Stimulated activated CD4-positive, alpha-beta T cell treated with anti-CD3 and anti-CD28 coated beads, TNF-alpha, amount 100 ng/mL, for 4 hours (primary cell): Measurements from ENCODE around the gene CRYBG2.
"Not testable (repeated sequence)": the region's sequence is repeated elsewhere in the genome, so short reads cannot be mapped to it uniquely, and the experiment has no call there.

Experiments
- DNase-seq, 3 experiments: peaks; one replicate each; pipeline ENCODE4 v3.0.0-alpha.2; 2020; ENCODE audit warnings: low read depth in 3 of 3

CRYBG2 gene, protein sequence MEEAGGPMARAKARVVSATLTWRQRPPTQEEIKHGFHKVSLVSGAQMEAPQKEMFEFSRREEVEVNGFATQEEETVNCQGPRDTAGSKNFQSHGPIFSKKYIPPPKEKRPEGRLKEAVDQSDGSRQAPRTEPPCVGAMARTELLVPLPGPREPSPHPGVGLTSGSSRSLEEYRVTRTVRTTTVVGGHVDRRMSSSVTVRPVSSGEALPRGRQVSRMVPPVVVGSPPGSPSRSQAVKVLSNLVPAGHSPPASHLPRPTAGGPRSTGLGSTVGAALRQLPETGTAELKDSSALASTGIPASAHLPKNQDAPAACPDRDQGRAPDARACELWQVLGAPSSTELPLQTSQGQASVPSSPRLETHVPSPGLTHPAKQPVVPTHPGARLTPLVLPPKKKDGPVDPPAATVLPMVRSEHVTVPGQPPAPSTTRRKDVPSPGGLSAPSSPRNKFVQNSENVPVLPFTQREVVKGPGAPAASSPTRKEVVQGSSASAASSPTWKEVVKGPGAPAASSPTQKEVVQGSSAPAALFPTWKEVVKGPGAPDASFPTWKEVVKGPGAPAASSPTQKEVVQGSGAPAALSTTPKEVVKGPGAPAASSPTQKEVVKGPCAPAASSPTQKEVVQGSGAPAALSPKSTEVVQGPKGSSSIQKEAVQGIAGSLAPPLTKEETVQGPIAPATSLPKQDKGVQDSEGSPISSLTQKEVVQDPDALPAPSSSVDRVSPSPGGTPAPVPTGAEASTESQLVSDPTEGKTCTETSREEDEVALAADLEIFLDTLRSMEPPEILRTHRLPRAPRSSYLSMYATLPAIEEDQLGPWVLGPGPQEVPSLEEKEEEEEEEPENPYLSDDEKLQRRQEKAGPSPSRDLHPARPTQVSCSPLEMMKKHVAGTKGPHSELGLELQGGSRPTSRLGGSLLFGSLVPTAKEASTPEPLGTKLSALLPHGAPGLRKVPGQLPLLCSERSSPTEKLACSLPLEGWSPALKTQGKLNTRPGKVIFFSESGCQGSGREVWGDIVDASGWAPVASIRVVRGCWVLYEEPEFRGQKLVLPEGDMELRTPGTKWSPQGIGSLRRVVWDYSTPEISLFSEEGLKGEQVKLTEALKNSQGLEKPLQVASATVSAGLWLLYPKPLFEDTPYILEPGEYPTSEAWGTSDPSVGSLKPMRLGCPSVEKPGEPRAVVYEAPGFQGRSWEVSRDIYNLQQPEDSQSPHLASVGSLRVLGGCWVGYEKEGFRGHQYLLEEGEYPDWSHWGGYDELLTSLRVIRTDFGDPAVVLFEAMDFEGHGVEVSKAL (N-terminal part only)

GRCh38 chr1:26353976-26354820 lies at the start of gene CRYBG2:
CRYBG2 (minus strand) TSS chr1:26354130; CDS start chr1:26346657, 7,473 bp downstream.
- no peak for DNase-seq

- no peak for DNase-seq
Measured at GRCh38 chr1:26403656-26404055, 49.7 kb upstream of the CRYBG2 start.

- DNase-seq, result no peak
Measured at GRCh38 chr1:26401891-26402290, 48.0 kb upstream of the CRYBG2 start.

GRCh38 chr1:26399034-26399433 lies 45.1 kb upstream of the CRYBG2 start:
- DNase-seq, result no peak

DNA sequence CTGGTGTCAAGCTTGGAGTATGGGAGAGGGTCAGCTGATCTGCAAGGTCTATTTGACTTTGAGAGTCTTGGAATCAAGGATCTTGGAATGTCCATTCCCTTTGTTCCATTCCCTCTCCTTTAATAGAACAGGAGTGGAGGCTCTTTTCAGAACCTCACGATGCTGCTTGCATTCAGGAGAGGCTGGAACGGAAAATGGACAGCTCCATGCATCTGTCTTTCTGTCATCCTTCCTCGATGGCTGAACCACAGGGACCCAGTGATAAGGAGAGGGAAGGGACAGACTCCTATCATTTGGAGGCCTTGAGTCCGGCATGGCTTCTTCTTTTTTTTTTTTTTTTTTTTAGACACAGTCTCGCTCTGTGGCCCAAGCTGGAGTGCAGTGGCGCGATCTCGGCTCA lies 41.8 kb upstream of the CRYBG2 start:
- DNase-seq, result no peak

GRCh38 chr1:26391450-26391849 lies 37.5 kb upstream of the CRYBG2 start:
- DNase-seq, result no peak

DNA sequence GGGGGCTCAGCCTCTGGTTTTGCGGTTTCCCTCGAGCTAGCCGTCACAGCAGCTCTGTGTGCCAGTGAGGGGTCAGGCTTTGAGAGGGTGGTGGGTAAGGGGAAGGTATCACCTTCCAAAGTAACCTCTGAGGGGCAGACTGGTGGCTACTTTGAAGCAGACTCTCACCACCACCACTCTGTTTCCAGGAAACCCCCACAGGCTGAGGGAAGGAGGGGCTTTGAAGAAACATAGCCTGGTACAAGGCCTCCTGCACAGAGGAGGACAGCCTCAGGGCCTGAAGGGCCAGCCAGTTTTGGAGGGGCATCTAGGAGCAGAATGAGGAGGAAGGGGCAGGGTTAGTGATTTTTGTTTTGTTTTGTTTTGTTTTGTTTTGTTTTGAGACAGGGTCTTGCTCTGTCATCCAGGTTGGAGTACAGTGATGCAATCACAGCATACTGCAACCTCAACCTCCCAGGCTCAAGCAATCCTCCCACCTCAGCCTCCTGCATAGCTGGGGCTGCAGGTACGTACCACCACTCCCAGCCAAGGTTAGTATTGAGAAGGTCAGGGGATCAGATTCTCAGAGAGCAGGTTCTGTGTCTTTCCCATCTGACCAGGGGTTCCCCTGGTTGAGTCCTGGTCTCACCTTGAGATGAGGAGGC lies 35.8 kb upstream of the CRYBG2 start:
- DNase-seq, result no peak

DNA sequence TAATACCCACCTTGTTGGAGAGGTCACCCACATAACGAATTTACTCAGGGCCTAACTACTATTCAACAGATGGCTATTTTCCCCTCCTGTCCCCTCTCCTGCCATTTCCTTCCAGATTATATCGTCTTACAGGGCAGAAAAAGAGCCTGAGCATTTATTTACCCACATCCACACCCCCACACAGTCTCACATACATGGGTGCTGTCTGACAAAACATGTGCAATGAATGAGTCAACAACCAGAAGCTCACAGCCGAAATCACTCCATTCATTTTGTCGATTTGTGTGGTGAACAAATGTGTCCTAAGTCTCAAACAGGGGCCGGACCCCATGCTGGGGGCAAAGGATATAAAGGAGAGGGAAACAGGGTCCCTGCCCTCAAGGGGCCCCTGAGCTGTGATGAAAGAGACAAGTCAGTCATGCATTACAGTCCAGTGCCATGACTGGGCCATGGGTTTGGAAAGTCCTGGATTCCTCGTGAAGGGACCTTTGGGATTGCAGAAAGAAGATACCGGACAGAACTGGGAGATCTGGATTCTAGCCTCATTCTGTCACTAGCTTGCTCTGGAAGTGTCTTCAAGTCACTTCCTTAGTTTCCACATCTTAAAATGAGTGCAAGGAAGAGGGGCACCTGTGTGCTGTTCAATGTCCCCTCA lies 35.0 kb upstream of the CRYBG2 start:
- no peak for DNase-seq

DNA sequence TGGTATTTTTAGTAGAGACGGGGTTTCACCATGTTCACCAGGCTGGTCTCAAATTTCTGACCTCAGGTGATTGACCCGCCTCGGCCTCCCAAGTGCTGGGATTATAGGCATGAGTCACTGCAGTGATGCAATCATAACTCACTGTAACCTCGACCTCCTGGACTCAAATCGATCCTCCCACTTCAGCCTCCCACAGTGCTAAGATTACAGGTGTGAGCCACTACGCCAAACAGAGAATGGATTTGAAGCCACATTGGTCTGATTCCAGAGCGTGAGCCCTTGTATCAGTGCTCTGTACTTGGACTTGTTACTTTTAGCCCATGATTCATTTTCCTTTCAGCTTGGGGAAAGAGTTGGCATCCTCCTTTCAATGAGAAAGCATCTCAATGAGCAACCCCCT lies 33.5 kb upstream of the CRYBG2 start:
- no peak for DNase-seq

DNA sequence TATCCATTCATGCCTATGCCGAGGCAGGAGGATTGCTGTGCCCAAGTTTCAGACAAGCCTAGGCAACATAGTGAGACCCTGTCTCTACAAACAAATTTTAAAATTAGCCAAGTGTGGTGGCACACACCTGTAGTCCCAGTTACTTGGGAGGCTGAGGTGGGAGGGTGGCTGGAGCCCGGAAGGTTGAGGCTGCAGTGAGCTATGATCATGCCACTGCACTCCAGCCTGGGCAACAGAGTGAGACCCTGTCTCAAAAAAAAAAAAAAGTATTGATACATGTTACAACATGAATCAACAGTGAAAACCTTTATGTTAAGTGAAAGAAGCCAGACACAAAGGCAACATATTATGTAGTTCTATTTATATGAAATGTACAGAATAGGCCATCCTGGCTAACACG lies 31.1 kb upstream of the CRYBG2 start:
- not testable (repeated sequence) for DNase-seq

- no peak for DNase-seq
Measured at GRCh38 chr1:26384076-26384475, 30.1 kb upstream of the CRYBG2 start.

- no peak for DNase-seq
Measured at GRCh38 chr1:26378879-26379251, 24.9 kb upstream of the CRYBG2 start.

DNA sequence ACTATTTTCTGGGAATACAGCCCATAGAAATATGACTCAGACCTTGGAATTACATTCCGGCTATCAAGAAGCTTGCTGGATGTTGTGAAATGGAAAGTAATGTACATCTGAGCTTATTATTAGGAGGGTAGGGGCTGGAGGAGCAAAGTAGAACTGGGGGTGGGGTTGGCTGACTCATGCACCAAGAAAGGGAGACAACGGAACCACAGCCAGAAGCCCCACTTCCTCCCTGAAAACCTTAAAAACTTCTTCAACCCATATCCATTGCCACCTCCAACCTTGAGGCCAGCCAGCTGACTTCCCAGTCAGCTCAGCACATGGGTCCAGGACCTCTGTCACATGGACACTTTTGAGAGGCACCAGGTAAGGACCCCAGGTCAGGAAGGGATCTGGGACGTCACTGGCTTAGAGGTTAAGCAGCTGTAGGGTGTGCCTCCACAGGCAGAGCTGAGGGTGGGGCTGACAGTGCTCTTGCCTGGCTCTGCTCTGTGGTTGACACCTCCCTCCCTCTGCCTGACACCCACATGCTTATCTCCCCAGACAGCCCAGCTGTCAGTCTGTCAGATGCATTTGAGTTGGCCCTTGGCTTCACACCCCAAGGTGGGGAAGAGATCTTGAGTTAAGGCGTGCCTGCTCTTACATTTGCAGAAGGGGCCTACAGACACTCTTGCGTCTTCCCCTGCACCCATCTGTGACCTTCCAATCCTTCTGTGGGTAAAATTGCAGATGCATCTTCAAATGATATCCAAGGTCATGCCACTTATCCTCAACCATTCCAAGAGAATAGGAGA lies 24.4 kb upstream of the CRYBG2 start:
- DNase-seq, result peak; percentile 27 to 64 (median 63)

DNA sequence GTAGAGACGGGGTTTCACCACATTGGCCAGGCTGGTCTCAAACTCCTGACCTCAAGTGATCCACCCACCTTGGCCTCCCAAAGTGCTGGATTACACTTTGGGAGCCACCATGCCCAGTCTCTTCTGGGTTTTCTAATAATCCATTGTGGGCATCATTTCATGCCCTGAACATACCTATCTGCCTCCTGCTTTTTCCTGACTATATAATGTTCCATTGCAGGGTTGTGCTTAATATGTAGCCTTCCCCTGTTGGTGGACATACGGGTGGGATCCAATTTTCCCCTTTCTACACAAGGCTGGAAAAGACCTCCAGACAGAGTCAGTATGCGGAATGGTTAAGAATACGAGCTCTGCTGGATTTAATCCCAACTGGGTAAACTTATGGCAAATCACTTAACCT lies 22.1 kb upstream of the CRYBG2 start:
- no peak for DNase-seq

DNA sequence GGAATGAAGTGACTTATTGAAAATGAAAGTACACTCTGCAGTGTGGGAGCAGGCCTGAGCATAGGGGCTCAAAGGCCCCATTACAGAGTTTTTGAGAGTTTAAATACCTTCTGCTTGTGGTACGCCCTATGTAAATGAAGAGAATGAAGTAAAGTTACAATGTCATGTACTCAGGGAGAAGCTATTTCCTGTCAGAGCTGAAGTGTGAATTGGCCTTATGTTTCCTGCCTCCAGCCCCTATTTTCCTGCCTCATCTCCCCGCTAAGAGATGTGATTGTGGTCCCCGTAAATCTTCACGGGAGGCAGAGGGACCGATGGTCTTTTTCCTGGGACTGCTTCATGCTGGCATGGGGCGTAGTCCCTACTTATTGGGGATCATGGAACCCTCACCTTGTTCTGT lies 21.2 kb upstream of the CRYBG2 start:
- DNase-seq, result no peak

DNA sequence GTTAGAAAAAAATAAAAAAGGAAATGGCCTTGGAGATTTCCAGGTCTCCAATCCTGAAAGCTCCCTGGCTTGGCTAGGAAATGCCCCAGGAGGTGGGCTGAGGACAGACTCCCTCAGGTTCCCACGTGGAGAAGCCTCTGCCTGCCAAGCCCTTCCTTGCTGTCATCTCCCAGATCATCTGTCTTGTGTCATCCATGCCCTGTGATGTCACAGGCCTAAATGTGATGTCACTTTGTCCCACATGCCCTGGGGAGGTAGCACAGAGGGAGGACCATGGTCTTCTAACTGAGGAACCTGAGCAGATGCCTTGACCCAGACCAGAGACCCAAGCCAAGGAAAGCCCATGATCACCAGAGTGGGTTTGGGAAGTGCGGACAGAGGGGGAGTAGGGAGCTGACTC lies 20.4 kb upstream of the CRYBG2 start:
- not testable (repeated sequence) for DNase-seq

DNA sequence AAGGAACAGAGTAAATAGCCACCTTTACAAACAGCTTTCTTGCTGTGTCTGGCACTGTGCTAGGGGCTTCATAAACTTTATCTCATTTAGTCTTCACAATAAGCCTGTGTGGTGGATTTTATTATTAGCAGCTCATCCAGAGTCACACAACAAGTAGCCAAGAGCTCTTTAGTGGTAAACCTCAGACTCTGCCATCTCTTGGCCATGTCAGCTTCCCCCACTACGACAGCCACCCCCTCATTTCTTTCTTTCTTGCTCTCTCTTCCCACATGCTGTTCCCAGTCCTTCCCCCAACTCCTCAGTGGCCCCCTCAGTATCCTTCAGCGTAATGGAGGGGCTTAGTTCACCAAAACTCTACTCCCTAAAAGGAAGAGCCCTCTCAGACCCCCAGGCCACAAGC lies 19.9 kb upstream of the CRYBG2 start:
- no peak for DNase-seq

- DNase-seq, result no peak
Measured at GRCh38 chr1:26373281-26373680, 19.4 kb upstream of the CRYBG2 start.

GRCh38 chr1:26372611-26373010 lies 18.7 kb upstream of the CRYBG2 start, which contains the start of gene ZNF683:
ZNF683 (minus strand) TSS chr1:26372750; CDS start chr1:26368571, 4,179 bp downstream.
- not testable (repeated sequence) for DNase-seq
